Measurements from ENCODE around the gene PI4K2A.

PI4K2A gene

GRCh38 chr10:97635577-97635976 is 4.9 kb upstream of the PI4K2A start (continued):
- 0 out of 2 replicates have a peak, but pooled peaks have one; percentile 29 for TF ChIP-seq ZBTB21 (tag by site-specific recombination; IDR thresholded peaks at IDR 0.05)
- TF ChIP-seq ZBTB8A (tag by site-specific recombination; IDR thresholded peaks at IDR 0.05) = peak; percentile 80
- no peak for TF ChIP-seq HOXC10 (CRISPR knock-in tag; IDR thresholded peaks at IDR 0.05)
- no peak for TF ChIP-seq HIC1 (tag by site-specific recombination; IDR thresholded peaks at IDR 0.05)
- TF ChIP-seq ZNF354C (tag by site-specific recombination; IDR thresholded peaks at IDR 0.05; ENCODE audit: borderline replicate concordance, low read depth) = peak; percentile 90; the same call in 1 of the 2 replicates
- peak; percentile 82; the same call in 1 of the 2 replicates for TF ChIP-seq ZFP37 (tag by site-specific recombination; IDR thresholded peaks at IDR 0.05)
- peak; percentile 35; the same call in 1 of the 2 replicates for TF ChIP-seq ZNF341 (tag by site-specific recombination; IDR thresholded peaks at IDR 0.05; ENCODE audit: low read depth)
- TF ChIP-seq, protein P1, sequence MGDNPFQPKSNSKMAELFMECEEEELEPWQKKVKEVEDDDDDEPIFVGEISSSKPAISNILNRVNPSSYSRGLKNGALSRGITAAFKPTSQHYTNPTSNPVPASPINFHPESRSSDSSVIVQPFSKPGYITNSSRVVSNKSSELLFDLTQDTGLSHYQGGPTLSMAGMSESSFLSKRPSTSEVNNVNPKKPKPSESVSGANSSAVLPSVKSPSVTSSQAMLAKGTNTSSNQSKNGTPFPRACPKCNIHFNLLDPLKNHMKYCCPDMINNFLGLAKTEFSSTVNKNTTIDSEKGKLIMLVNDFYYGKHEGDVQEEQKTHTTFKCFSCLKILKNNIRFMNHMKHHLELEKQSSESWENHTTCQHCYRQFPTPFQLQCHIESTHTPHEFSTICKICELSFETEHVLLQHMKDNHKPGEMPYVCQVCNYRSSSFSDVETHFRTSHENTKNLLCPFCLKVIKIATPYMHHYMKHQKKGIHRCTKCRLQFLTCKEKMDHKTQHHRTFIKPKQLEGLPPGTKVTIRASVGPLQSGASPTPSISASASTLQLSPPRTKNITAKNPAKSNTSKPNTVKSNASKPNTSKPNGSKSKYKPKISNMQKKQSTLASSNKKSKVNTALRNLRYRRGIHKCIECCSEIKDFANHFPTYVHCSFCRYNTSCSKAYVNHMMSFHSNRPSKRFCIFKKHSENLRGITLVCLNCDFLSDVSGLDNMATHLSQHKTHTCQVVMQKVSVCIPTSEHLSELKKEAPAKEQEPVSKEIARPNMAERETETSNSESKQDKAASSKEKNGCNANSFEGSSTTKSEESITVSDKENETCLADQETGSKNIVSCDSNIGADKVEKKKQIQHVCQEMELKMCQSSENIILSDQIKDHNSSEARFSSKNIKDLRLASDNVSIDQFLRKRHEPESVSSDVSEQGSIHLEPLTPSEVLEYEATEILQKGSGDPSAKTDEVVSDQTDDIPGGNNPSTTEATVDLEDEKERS (tag by site-specific recombination; IDR thresholded peaks at IDR 0.05) = no peak
- no peak for TF ChIP-seq BCL11B (tag by site-specific recombination; IDR thresholded peaks at IDR 0.05; ENCODE audit: low read depth)
- TF ChIP-seq, protein P2, sequence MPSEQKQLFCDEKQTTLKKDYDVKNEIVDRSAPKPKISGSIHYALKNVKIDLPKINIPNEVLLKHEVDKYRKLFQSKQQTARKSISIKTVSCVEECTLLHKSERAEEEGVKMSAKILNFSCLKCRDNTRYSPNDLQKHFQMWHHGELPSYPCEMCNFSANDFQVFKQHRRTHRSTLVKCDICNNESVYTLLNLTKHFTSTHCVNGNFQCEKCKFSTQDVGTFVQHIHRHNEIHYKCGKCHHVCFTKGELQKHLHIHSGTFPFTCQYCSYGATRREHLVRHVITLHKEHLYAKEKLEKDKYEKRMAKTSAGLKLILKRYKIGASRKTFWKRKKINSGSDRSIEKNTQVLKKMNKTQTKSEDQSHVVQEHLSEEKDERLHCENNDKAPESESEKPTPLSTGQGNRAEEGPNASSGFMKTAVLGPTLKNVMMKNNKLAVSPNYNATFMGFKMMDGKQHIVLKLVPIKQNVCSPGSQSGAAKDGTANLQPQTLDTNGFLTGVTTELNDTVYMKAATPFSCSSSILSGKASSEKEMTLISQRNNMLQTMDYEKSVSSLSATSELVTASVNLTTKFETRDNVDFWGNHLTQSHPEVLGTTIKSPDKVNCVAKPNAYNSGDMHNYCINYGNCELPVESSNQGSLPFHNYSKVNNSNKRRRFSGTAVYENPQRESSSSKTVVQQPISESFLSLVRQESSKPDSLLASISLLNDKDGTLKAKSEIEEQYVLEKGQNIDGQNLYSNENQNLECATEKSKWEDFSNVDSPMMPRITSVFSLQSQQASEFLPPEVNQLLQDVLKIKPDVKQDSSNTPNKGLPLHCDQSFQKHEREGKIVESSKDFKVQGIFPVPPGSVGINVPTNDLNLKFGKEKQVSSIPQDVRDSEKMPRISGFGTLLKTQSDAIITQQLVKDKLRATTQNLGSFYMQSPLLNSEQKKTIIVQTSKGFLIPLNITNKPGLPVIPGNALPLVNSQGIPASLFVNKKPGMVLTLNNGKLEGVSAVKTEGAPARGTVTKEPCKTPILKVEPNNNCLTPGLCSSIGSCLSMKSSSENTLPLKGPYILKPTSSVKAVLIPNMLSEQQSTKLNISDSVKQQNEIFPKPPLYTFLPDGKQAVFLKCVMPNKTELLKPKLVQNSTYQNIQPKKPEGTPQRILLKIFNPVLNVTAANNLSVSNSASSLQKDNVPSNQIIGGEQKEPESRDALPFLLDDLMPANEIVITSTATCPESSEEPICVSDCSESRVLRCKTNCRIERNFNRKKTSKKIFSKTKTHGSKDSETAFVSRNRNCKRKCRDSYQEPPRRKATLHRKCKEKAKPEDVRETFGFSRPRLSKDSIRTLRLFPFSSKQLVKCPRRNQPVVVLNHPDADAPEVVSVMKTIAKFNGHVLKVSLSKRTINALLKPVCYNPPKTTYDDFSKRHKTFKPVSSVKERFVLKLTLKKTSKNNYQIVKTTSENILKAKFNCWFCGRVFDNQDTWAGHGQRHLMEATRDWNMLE (tag by site-specific recombination; conservative IDR thresholded peaks at IDR 0.05; ENCODE audit: low read depth) = peak; percentile 96
- TF ChIP-seq AEBP2 (tag by site-specific recombination; IDR thresholded peaks at IDR 0.05; ENCODE audit: borderline replicate concordance) = 0 out of 2 replicates have a peak, but pooled peaks have one; percentile 58
- peak; percentile 50 for TF ChIP-seq ZNF654 (tag by site-specific recombination; IDR thresholded peaks at IDR 0.05; ENCODE audit: low read depth)
- peak; percentile 92 for TF ChIP-seq ZNF433 (tag by site-specific recombination; IDR thresholded peaks at IDR 0.05; ENCODE audit: low read depth)
- 0 out of 2 replicates have a peak, but pooled peaks have one; percentile 45 for TF ChIP-seq ZNF155 (tag by site-specific recombination; IDR thresholded peaks at IDR 0.05)
- TF ChIP-seq ZNF792 (tag by site-specific recombination; IDR thresholded peaks at IDR 0.05) = no peak
- peak; percentile 93 for TF ChIP-seq ZNF404 (tag by site-specific recombination; IDR thresholded peaks at IDR 0.05)
- TF ChIP-seq ZSCAN18 (tag by site-specific recombination; IDR thresholded peaks at IDR 0.05) = no peak
- TF ChIP-seq KLF16 (tag by site-specific recombination; IDR thresholded peaks at IDR 0.05) = no peak
- TF ChIP-seq, protein P3, sequence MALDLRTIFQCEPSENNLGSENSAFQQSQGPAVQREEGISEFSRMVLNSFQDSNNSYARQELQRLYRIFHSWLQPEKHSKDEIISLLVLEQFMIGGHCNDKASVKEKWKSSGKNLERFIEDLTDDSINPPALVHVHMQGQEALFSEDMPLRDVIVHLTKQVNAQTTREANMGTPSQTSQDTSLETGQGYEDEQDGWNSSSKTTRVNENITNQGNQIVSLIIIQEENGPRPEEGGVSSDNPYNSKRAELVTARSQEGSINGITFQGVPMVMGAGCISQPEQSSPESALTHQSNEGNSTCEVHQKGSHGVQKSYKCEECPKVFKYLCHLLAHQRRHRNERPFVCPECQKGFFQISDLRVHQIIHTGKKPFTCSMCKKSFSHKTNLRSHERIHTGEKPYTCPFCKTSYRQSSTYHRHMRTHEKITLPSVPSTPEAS (tag by site-specific recombination; IDR thresholded peaks at IDR 0.05) = no peak
- TF ChIP-seq ZNF626 (tag by site-specific recombination; IDR thresholded peaks at IDR 0.05) = no peak
- no peak for TF ChIP-seq HOXD13 (CRISPR knock-in tag; IDR thresholded peaks at IDR 0.05; ENCODE audit: borderline replicate concordance)
- TF ChIP-seq ZBTB1 (tag by site-specific recombination; IDR thresholded peaks at IDR 0.05) = 0 out of 2 replicates have a peak, but pooled peaks have one; percentile 42
- TF ChIP-seq GLI2 (tag by site-specific recombination; IDR thresholded peaks at IDR 0.05; ENCODE audit: borderline replicate concordance, low read depth) = peak; percentile 53; the same call in 1 of the 2 replicates
